Measurements from ENCODE around the gene MYCN.

MYCN gene

DNA sequence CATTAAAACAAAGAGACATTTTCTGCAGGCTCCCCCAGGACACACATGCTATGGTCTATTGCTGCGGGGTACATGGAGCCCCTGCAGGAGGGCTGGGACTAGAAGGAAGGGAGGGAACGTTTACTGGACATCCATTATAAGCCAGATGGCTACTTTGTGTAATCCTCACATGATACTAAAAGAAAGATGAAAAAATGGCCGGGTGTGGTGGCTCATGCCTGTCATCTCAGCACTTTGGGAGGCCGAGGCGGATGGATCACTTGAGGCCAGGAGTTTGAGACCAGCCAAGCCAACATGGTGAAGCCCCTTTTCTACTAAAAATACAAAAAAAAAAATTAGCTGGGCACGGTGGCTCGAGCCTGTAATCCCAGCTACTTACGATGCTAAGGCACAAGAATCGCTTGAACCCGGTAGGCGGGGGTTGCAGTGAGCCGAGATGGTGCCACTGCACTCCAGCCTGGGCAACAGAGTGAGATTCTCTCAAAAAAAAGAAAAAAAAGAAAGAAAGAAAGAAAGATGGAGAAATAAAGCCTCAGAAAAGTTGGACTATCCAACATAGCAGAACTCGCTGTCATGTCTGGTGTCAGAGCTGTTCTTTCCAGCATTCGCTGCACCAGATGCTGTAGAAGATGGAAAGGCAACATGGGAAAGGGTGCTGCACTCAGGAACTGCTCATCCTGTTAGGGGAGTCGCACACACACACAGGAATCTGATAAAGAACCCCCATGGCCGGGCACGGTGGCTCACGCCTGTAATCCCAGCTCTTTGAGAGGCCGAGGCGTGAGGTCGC lies 7.8 kb upstream of the MYCN start:
- no peak for DNase-seq

DNA sequence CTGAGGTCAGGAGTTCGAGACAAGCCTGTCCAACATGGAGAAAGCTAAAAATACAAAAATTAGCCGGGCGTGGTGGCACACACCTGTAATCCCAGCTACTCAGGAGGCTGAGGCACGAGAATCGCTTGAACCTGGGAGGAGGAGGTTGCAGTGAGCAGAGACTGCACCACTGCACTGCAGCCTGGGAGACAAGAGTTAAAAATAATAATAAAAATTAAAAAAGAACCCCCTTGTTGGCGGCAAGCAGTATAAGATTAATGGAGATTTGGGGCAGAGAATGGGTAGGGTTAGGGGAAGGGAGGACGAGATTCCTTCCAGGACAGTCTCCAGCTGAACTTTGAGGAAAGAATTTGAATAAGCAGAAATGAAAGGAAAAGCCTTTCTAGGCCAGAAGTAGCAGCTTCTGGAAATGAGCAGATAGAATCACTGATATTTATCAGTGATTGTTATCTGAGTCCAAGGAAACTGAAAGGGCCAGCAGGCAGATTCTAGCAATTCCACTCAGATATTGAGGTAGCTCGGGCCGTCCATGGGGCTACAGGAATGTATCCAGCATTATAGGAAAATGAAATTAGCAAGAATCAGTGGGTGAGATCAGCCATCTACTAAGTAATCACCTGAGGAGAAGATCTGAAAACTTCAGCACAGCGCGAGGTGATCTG lies 7.0 kb upstream of the MYCN start:
- DNase-seq = no peak

DNA sequence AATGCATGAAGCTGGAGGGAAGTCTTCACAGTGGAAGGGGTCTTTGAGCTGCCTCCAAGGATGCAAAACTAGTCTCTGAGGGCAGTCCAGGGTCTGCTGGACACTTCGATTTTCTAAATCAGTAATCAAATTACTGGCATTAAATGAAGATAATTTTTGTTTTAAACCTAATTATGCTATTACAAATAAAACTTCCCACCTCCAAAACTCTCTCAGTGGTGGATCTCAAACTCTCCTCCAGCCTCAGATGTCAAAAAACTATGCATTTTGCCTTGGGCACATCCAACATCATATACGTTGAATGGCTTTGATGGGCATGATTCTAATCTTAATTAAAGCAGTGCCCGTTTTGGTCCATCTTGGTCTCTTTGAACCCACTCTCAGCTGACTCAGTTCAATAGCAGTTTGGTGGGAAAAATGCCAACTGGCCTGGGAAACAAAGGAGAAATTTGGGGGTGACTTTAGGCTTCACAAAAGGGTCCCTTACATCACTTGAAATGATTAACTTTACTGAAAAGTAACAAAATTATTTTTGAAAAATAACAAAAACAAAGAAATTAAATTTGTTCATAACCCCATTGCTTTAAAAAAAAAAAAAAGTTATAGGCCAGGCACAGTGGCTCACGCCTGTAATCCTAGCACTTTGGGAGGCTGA lies 5.9 kb upstream of the MYCN start:
- DNase-seq = no peak

DNA sequence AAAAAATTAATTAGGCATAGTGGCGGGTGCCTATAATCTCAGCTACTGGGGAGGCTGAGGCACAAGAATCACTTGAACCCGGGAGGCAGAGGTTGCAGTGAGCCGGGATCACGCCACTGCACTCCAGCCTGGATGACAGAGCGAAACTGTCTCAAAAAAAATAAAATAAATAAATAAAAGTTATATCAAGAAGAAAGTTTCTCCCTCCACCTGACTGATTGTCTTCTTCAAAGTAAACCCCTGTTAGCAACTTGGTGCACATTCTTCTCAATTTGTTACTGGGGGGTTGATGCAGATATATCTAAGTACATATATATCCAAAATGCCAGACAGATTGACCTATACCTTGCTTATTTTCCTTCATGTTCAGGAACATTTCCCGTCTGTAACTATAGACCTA lies 5.2 kb upstream of the MYCN start:
- DNase-seq = no peak

DNA sequence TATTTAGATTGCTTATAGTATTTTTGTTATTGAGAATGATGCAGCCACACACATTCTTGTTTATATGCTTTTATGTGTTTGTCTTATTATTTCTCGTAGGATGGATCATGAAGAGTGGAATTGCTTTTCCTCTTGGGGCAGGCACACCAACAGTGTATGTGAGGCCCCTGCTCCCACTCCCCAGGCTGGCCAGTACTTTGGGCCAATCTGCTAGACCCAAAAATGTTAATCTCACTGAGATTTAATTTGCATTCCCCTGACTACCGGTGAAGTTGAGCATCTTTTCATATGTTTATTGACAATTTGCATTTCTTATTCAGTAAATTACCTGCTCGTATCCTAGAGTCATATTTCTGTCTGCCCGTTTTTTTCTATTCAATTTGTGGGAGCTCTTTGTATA lies 4.7 kb upstream of the MYCN start:
- DNase-seq = no peak

DNA sequence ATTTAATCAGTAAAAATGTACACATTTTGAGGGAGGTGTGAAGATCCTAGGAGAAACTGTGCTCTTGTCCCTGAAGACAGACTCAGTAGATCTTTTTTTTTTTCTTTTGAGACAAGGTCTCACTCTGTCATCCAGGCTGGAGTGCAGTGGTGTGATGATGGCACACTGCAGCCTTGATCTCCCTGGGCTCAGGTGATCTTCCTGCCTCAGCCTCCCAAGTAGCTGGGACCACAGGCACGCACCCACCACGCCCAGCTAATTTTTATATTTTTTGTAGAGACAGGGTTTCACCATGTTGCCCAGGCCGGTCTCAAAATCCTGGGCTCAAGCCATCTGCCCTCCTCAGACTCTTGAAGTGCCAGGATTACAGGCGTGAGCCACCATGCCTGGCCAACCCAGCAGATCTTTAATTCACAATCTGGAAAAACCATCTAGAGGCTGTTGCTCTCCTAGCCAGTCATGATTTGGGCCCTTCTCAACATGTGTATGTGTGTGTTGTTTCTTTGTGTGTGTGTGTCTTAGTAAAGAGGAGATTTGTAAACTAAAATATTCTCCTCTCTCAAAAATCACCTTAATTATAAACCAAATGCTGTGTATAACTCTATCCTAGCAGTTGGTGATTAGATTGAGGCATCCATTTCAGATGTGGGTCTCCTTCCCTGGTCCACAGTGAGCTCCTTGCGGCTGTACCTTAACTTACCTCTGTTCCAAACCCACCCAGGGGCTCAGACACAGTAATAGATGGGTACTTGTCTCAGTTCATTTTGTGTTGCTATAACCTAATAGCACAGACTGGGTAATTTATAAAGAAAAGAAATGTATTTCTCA lies 3.9 kb upstream of the MYCN start:
- DNase-seq = no peak

DNA sequence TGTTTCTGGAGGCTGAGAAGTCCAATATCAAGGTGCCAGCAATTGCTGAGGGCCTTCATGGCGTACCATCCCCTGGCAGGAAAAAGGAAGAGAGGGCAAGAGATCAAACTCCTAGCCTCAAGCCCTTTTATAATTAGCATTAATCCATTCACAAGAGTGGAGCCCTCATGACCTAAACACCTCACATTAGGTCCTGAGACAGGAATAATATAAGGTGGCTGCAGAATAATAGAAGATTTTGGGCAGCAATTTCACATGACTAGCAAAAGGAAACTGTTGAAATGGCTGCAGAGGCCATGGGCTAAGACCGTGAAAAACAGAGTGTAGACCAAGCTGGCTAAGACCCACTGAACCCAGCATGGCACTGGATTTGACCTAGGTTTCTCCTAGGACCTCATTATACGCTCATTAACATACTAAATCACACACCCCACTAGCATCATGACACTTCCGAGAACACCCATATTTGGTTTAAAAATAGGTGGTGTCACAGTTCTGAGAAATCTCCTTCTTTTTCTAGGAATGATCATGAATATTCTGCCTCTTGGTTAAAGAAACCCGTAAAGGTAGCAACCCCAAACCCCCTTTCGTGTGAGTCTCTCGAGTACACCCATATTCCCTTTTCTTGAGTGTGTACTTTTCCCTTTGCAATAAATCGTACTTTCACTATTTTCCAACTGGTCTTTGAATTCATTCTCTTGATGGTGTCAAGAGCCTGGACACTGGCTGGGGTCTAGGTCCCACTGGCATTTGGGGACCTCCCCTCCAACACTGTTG lies 3.1 kb upstream of the MYCN start:
- no peak for DNase-seq

DNA sequence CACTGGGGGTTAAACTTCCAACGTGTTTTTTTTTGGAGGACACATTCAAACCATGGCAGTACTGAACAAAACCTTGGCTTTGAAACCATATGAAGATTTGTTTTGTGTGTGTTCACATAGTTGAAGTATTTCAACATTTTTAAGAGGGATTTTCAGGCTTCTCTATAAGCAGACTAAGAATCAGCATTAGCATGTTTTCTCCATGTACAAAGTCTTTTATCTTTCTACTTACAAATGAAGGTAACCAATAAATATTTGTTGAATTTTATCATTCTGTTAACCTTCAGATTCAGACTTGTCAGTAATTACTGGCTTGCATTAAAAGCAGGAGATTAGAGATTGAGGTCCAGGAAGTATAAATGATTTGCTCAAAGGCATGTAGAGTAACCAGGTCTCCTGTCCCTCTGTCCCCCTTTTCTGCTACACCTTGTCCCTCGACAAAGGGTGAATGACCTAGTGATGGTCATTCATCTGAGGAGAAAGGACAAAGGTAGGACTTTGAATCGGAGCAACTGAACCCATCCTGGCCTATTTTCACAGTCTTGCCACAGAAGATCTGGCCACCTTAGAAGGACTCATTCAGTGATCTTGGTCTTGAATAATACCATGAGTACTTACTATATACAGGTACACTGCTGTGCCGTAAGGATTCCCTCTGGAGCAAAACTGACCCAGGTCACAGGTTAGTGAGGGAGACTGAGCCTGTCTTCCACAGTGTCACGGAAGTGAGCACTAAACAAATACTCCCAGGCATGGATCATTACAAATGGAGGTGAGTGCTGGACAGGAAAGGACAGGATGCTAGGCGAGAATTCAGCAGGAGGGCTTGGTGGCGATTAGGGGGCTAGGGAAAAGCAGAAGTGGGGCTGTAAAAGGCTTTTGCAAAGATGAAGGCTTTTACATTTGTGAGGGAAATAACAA lies 2.2 kb upstream of the MYCN start:
- no peak for DNase-seq

DNA sequence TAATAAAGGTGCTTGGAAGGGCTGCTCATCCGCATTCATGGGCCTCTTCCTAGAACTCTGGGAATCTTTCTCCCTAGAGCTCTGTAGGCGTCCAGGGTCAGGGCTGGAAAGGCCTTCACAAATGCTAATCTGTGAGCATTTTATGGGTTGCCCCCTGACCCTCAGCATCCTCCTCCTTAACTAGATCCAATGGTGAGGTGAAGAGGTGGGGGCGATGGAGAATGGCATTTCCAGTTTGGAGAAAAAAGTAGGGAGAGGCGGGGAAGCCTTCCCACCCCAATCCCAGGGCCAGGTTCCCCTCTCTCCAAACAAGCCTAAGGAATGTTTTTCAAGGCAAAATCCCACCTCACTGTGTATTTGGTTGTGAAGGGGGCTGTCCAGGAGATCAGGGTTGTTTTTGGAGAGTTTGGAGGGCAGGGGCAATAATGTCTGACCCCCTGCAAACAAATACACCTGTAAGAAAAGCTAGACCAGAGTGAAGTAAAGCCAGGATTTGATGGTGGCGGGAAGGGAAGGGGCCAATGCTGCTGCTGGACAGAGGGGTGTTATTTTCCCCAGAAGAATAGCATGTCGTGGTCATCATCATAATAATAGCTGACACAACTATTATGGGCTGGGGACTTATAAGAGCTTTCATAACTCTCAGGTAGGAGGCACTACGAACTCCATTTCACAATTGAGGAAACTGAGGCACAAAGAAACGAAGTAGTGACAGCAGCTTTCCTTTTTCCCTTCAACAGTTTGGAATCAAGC lies 1.4 kb upstream of the MYCN start:
- DNase-seq = no peak

DNA sequence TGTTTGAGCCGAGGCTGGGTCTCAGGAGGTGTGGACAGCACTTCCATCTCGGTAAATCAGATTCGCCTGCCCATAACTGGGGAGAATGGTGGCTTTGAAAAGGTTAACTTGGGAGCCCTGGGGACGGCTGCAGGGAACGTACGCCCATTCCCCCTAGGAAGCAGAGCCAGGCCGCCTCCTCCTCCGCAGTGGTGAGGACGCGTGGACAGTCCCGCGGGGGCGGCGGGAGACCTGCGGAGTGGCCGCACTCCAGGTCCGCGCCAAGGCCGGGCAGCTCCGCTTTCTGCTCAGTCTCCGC lies 845 bp upstream of the MYCN start:
- no peak for DNase-seq

DNA sequence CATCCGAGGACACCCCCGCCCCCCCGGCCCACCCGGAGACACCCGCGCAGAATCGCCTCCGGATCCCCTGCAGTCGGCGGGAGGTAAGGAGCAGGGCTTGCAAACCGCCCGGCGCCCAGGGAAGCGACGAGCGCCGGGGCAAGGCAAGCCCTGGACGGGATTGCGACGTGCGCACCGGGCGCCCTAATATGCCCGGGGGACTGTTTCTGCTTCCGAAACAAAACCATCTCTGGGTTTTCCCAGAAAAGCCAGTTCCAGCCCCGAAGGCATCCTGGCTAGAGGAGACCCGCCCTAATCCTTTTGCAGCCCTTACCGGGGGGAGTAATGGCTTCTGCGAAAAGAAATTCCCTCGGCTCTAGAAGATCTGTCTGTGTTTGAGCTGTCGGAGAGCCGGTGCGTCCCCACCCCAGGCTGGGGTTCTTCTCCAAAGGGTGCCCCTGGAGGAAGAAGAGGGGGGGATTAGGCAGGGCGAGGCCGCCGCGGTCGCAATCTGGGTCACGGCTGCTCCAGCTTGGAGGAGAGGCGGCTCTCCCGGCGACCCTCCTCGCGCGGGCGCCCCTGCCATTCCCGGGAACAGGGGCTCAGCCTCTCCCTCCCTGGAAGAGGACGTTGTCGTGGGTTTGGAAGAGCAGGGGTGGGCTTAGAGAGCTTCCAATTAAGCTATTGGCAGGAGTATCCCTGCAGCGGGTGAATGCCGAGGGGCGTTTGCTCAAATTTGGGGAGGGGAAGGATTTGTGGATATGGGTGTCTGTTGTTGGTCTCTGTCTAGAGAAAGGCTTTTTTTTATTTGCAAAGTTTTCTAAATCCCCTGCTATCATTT lies 521 bp downstream of the MYCN start:
- peak; percentile 37 for DNase-seq

DNA sequence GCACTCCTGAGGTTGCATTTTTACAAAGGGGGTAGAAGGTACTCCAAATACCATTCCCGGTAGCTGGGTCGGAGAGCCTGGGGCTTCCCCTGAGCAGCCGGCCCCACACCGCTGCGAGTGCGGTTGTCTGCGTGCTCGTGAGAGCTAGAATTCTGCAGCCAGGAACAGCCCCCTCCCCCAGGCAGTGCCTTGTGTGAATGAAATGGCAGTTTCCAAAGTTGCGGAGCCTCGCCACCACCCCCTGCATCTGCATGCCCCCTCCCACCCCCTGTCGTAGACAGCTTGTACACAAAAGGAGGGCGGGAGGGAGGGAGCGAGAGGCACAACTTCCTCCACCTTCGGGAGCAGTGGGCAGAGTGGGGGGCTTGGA lies 1.1 kb downstream of the MYCN start:
- no peak for DNase-seq

DNA sequence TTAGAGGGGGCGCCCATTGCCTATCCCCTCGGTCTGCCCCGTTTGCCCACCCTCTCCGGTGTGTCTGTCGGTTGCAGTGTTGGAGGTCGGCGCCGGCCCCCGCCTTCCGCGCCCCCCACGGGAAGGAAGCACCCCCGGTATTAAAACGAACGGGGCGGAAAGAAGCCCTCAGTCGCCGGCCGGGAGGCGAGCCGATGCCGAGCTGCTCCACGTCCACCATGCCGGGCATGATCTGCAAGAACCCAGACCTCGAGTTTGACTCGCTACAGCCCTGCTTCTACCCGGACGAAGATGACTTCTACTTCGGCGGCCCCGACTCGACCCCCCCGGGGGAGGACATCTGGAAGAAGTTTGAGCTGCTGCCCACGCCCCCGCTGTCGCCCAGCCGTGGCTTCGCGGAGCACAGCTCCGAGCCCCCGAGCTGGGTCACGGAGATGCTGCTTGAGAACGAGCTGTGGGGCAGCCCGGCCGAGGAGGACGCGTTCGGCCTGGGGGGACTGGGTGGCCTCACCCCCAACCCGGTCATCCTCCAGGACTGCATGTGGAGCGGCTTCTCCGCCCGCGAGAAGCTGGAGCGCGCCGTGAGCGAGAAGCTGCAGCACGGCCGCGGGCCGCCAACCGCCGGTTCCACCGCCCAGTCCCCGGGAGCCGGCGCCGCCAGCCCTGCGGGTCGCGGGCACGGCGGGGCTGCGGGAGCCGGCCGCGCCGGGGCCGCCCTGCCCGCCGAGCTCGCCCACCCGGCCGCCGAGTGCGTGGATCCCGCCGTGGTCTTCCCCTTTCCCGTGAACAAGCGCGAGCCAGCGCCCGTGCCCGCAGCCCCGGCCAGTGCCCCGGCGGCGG lies 1.7 kb downstream of the MYCN start:
- DNase-seq = no peak

DNA sequence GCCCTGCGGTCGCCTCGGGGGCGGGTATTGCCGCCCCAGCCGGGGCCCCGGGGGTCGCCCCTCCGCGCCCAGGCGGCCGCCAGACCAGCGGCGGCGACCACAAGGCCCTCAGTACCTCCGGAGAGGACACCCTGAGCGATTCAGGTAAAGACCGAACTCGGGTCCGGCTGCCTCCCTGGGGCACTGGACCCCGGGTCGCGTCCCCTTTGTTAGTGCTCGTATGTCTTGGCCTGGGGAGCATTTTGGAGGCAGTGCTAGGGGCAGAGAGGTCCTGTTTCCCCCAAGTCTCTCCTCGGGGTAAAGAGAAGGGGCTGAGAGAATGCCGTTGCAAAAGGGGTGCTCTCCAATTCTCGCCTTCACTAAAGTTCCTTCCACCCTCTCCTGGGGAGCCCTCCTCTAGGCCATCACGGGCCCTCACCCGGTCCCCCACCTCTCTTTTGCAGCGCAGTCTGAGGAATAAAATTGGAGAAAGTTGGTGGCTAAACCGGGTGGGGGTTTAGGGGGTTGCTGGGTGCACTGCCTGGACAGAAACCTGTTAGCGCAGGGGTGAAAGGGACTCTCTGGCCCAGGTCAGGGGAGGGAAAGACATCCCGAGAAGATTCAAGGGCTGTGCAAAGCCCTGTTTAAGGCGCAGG lies 2.5 kb downstream of the MYCN start:
- DNase-seq = no peak

DNA sequence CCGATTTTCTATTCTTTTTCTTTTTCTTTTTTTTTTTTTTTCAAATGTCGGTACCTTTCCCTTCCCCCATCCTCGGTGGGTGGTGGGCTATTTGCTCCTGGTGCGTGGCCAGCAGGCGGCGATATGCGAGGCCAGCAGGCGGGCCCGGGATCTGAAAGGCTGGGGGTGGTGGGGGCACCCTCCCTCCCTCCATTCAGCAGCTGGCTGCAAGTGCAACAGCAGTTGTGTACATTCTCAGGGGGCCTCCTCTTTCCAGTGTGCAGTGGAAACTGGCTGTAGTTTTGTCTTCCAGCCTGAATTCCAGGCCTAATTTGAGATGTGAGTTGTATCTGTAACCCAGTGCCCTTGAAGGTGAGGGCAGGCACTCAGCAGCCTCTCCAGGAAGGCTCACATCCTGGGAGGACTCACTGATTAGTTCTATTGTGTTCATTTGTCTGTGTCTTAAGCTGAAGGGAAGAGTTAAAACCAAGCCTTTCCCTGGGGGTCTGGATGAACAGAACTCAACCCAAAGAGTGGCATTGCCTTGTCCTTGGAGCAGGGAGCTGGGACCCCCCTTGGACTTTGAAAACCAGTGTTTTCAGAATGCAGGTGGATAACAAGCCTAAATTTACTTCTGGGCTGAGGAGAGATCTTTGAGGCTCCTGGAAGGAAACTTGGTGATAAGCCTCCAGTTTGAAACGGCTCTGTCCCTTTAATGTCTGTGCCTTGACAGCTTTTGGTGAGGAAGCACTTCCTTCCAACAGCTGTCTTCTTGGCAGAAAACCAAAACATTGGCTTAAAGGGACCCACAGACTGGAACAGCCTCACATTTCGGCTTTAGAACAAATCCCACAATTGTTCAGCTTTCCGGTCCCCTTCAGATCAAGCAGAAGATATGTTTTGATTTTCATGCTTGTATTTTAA lies 3.3 kb downstream of the MYCN start:
- DNase-seq = no peak

DNA sequence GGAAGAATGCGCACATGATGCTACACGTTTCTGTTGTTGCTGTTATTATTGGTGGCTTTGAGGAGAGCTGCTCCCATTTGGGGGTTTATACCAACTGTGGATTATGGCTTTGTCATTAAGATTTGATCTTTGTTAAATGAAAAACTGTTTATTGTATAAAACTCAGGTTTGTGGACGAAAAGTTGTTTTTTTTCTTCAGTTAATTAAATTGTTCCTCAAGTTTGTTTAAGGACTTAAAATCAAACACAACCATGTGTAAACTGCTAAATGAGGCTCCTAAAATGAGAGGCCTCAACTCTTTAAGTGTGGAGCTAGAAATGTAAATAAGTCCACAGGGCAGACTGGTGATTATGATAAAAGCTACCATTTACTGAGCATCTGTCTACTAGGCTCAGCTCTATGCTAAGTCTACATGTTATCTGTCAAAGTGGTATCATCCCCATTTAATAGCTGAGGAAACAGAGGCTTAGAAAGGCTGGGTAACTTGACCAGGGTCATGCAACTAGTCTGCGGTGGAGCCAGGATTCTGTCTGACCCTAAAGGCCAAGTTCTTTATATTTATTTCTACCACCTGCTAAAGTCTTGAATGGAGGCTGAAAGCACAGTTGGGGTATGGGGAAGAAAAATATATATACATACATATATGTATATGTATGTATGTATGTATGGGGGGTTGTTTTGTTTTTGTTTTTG lies 4.1 kb downstream of the MYCN start:
- no peak for DNase-seq

Measured in NCI-H510A (cell line).